ENCODE data around the gene C6orf47.

C6orf47 gene

GRCh38 chr6:31620586-31621319 is 39.8 kb downstream of the C6orf47 start, which contains the start of gene PRRC2A:
Gene PRRC2A (plus strand): TSS chr6:31620715. CDS start chr6:31622790, 2,075 bp downstream.
- CTCF ChIA-PET, result interaction anchor here (1.0 to 2.7 kb wide), 4 partner anchors 19 to 74 kb away, joined by 3 to 17 read pairs (median 4); partner anchors contain the start of genes ATP6V1G2 and NFKBIL1
- TF ChIP-seq CTCF (IDR thresholded peaks at IDR 0.05; ENCODE audit: insufficient read depth, low read length, missing control alignments), result no peak
- peak within 1 kb of the TSS; percentile 97 for H3K4me3 ChIP-seq (ENCODE audit: low read depth, low read length)
- no peak for DNase-seq (ENCODE audit: low read depth, low spot score)
- POLR2A ChIA-PET, result interaction anchor here (1.4 to 3.1 kb wide), 3 partner anchors 18 to 40 kb away, joined by 3 to 16 read pairs (median 4); partner anchors contain the start of genes BAG6 and C6orf47

- H3K4me3 ChIP-seq (ENCODE audit: low read depth, low read length), result peak overlapping the region; percentile 80
- CTCF ChIA-PET, result interaction anchor here (0.6 to 1.3 kb wide), 3 partner anchors 18 to 73 kb away, joined by 3 read pairs; partner anchors contain the start of gene ATP6V1G2
- DNase-seq (ENCODE audit: low read depth, low spot score), result peak; percentile 95
- no peak for TF ChIP-seq CTCF (IDR thresholded peaks at IDR 0.05; ENCODE audit: insufficient read depth, low read length, missing control alignments)
- POLR2A ChIA-PET, result interaction anchor here (1.5 kb wide), 1 partner anchor 32 kb away, joined by 3 read pairs; the partner anchor contains the start of gene BAG6
These were observed 40.6 kb downstream of the C6orf47 start for GRCh38 chr6:31619805-31620585.

- ChIA-PET POLR2A (no interaction called here), CTCF (interaction anchor here (1.2 to 12.1 kb wide), 2 partner anchors 20 to 66 kb away, joined by 3 to 148 read pairs; no protein-coding TSS in a partner anchor)
- no peak for DNase-seq (ENCODE audit: low read depth, low spot score)
- no peak overlapping the region for H3K4me3 ChIP-seq (ENCODE audit: low read depth, low read length)
- no peak for TF ChIP-seq CTCF (IDR thresholded peaks at IDR 0.05; ENCODE audit: insufficient read depth, low read length, missing control alignments)
These were observed 43.6 kb downstream of the C6orf47 start for GRCh38 chr6:31617010-31617409.

- ChIA-PET POLR2A (no interaction called here), CTCF (interaction anchor here (1.5 to 12.1 kb wide), 2 partner anchors 18 to 69 kb away, joined by 3 to 148 read pairs; partner anchors contain the start of gene ATP6V1G2)
- H3K4me3 ChIP-seq (ENCODE audit: low read depth, low read length), result no peak overlapping the region
- no peak for TF ChIP-seq CTCF (IDR thresholded peaks at IDR 0.05; ENCODE audit: insufficient read depth, low read length, missing control alignments)
- DNase-seq (ENCODE audit: low read depth, low spot score), result no peak
These were observed 44.8 kb downstream of the C6orf47 start for GRCh38 chr6:31615748-31616147.

GRCh38 chr6:31614684-31615578 is 45.6 kb downstream of the C6orf47 start, which contains the start of gene AIF1:
Gene AIF1 (plus strand): TSS chr6:31615234. CDS start chr6:31615330, 96 bp downstream.
- ChIA-PET POLR2A (no interaction called here), CTCF (interaction anchor here (1.5 to 12.1 kb wide), 2 partner anchors 18 to 69 kb away, joined by 3 to 148 read pairs; partner anchors contain the start of gene ATP6V1G2)
- no peak for DNase-seq (ENCODE audit: low read depth, low spot score)
- TF ChIP-seq CTCF (IDR thresholded peaks at IDR 0.05; ENCODE audit: insufficient read depth, low read length, missing control alignments), result no peak
- H3K4me3 ChIP-seq (ENCODE audit: low read depth, low read length), result no peak within 1 kb of the TSS

Measured in AG04449 (cell line).